Naive thymus-derived CD8-positive, alpha-beta T cell (primary cell): ENCODE measurements around the gene LPCAT2. TPM values are rescaled to one million over a fixed set of nuclear protein-coding genes. Genes with fewer than 3 reads are reported as not detected.

ENCODE experiments used
- ATAC-seq, 2 donors: fragments of 150-1000 bp; cut with Tn5 transposase in 1 of 2; sonication (Bioruptor Pico), chemical (Tn5 transposase) in 1 of 2; 1 replicate in 1 of 2; 2 replicates in 1 of 2; pipeline ENCODE4 v1.10.0; 2021; ENCODE audit warnings: mild to moderate bottlenecking in 2 of 2, moderate library complexity in 2 of 2
- POLR2A ChIA-PET: fragments of 350-600 bp; sonication (Branson Sonifier 250); formaldehyde crosslinking; loops from one replicate; lab custom pipeline; 2021; ENCODE audit warnings: antibody characterized with exemption; lab: Charles Lee
- DNase-seq, 10 donors: peaks; one replicate each; pipeline versions ENCODE4 v3.0.0 to v3.0.0-alpha.2; 2020 to 2022
- H3K27ac Mint-ChIP-seq, 10 donors: one replicate each; pipeline ENCODE4 v1.8.0; 2020 to 2022; ENCODE audit warnings: mild to moderate bottlenecking in 10 of 10, mixed read lengths in 10 of 10, moderate library complexity in 4 of 10, inconsistent platforms in 1 of 10
- H3K27me3 Mint-ChIP-seq, 5 donors: one replicate each; pipeline ENCODE4 v1.8.0; 2021 to 2022; ENCODE audit warnings: mixed read lengths in 5 of 5
- H3K36me3 Mint-ChIP-seq, 3 donors: one replicate each; pipeline ENCODE4 v1.8.0; 2020 to 2022; ENCODE audit warnings: mixed read lengths in 3 of 3, mild to moderate bottlenecking in 2 of 3, inconsistent platforms in 1 of 3
- H3K4me1 Mint-ChIP-seq, 4 donors: one replicate each; pipeline ENCODE4 v1.8.0; 2021 to 2022; ENCODE audit warnings: mixed read lengths in 4 of 4
- H3K4me3 Mint-ChIP-seq, 10 donors: one replicate each; pipeline ENCODE4 v1.8.0; 2020 to 2022; ENCODE audit warnings: mild to moderate bottlenecking in 10 of 10, mixed read lengths in 10 of 10, moderate library complexity in 6 of 10, inconsistent platforms in 1 of 10
- H3K9me3 Mint-ChIP-seq, 9 donors: one replicate each; pipeline ENCODE4 v1.8.0; 2020 to 2022; ENCODE audit warnings: mixed read lengths in 9 of 9, mild to moderate bottlenecking in 3 of 9, inconsistent platforms in 1 of 9, moderate library complexity in 1 of 9
- polyA plus RNA-seq, 3 donors: library from polyadenylated mRNA; unstranded; fragments of 300-500 nt; fragmentation: Illumina TruSeq; gene quantifications; one replicate each; pipeline ENCODE4 v1.2.3, GENCODE V29; 2021
- total RNA-seq, 8 experiments: library from RNA in 2 of 8; stranded (reverse) in 2 of 8; gene quantifications; one replicate each; pipeline ENCODE4 v1.2.3 and lab custom pipeline; 2021 to 2026

The LPCAT2 gene
- total and polyA plus RNA-seq, 5 experiments from 2014 or later = 0.70 TPM; not detected in 4

DNA sequence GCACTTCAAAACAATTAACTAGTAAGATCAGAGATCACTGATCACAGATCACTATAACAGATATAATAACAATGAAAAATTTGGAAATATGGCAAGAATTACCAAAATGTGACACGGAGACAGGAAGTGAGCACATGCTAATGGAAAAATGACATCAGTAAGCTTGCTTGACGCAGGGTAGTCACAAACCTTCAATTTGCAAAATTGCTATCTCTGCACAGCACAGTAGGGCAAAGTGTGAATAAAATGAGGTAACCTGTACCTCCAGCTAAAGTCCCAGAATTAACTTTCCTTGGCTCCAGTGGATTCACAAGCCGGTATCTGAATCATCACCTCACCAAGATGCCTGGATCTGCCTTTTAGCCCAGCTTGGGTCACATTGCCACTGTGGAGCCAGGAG is 34.1 kb upstream of the LPCAT2 start:
- peak overlapping the region in 1 of 10 donors; percentile 21 for H3K27ac Mint-ChIP-seq
- no peak for ATAC-seq
- H3K4me3 Mint-ChIP-seq = no peak overlapping the region
- no peak for DNase-seq
- H3K36me3 Mint-ChIP-seq = no peaks in the 10 kb centered on the region
- POLR2A ChIA-PET = no interaction called here
- H3K27me3 Mint-ChIP-seq = peaks cover 11 to 55% (median 27%) of the 10 kb centered on the region in 5 donors
- H3K9me3 Mint-ChIP-seq = no peaks in the 10 kb centered on the region
- peaks cover 0 to 4% (median 2%) of the 10 kb centered on the region in 4 donors for H3K4me1 Mint-ChIP-seq

DNA sequence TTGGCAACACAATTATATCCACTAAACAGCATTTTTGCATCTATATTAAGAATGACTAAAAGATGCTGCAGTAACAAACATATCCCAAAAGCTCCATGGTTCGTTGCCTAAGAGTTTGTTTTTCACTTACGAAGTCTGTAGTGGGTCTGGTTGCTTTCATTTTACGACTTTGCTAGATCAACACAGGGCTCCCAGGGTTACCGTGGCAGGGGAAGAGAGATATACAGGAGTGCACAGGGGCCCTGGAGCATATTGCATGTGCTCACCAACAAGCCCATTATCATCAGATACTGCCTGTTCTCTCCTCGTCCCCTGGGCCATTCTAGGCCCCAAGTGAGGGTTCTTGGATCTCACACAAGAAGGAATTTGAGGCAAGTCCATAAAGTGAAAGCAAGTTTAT is 33.0 kb upstream of the LPCAT2 start:
- Mint-ChIP-seq H3K36me3 (no peaks in the 10 kb centered on the region), H3K4me1 (peaks cover 0 to 4% (median 3%) of the 10 kb centered on the region in 4 donors), H3K9me3 (no peaks in the 10 kb centered on the region), H3K27me3 (peaks cover 13 to 66% (median 34%) of the 10 kb centered on the region in 5 donors), H3K27ac (no peak overlapping the region), H3K4me3 (no peak overlapping the region)
- no peak for DNase-seq
- POLR2A ChIA-PET = no interaction called here
- no peak for ATAC-seq

- Mint-ChIP-seq H3K4me1 (peaks cover 0 to 4% (median 3%) of the 10 kb centered on the region in 4 donors), H3K27ac (no peak overlapping the region), H3K27me3 (peaks cover 15 to 69% (median 34%) of the 10 kb centered on the region in 5 donors), H3K36me3 (no peaks in the 10 kb centered on the region), H3K9me3 (no peaks in the 10 kb centered on the region), H3K4me3 (no peak overlapping the region)
- POLR2A ChIA-PET = no interaction called here
- no peak for DNase-seq
- no peak for ATAC-seq
These were observed 32.0 kb upstream of the LPCAT2 start for GRCh38 chr16:55476625-55477533.

DNA sequence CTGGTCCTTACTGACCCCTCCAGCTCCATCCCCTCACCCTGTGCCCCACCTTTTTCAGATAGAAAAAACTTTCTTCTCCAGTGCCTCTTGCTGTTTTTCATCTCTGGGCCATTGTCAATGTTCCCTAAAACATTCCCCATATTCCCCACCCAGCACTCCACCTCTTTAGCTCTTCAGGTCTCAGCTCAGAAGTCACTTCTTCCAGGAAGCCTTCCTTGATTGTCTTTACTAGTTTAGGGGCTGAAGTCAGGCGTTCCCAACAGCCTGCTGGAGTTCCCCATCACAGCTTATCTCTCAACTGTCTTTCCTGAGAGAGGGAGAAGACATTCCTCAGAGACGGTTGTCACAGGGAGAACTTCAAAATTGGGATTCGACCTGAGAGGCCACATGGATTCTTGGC is 31.1 kb upstream of the LPCAT2 start:
- no peaks in the 10 kb centered on the region for H3K36me3 Mint-ChIP-seq
- no peak overlapping the region for H3K27ac Mint-ChIP-seq
- peaks cover 17 to 69% (median 34%) of the 10 kb centered on the region in 5 donors for H3K27me3 Mint-ChIP-seq
- no peaks in the 10 kb centered on the region for H3K9me3 Mint-ChIP-seq
- ATAC-seq (no peak), DNase-seq (no peak)
- H3K4me3 Mint-ChIP-seq = no peak overlapping the region
- POLR2A ChIA-PET = no interaction called here
- H3K4me1 Mint-ChIP-seq = peaks cover 0 to 4% (median 3%) of the 10 kb centered on the region in 4 donors

GRCh38 chr16:55478827-55479429 is 29.9 kb upstream of the LPCAT2 start, which contains the start of gene MMP2:
Gene MMP2, plus strand, starts transcription at chr16:55479198. Its CDS starts 282 bp downstream, at chr16:55479480.
- Mint-ChIP-seq H3K4me3 (no peak within 1 kb of the TSS), H3K9me3 (no peaks in the 10 kb centered on the region), H3K36me3 (no peaks in the 10 kb centered on the region), H3K27ac (no peak within 1 kb of the TSS), H3K27me3 (peaks cover 19 to 67% (median 40%) of the 10 kb centered on the region in 5 donors), H3K4me1 (peaks cover 0 to 4% (median 3%) of the 10 kb centered on the region in 4 donors)
- ATAC-seq (no peak), DNase-seq (no peak)
- POLR2A ChIA-PET = no interaction called here

DNA sequence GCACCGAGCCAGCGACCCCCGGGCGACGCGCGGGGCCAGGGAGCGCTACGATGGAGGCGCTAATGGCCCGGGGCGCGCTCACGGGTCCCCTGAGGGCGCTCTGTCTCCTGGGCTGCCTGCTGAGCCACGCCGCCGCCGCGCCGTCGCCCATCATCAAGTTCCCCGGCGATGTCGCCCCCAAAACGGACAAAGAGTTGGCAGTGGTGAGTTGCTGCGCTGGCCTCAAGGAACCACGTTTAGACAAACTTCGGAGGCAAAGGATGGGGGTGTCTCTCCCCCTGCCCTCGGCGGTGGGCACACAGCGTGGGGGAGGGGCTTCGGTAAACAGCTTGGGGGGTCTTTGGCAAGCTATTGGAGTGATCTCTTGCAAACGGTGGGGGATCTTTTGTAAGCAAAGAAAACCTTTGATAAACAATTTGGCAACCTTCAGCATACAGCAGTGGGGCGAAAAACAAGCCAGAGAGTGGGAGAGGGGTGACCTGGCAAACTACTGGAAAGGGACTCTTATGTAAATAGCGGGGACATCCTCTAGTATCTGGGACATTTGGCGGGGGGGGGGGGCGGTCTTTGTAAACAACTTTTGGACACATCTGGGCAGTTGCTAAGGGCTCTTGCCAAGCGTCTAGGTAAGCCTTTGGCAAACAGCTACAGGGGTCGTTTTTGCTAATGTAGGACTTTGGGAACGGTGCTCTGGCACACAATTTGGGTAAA is 29.3 kb upstream of the LPCAT2 start:
- Mint-ChIP-seq H3K27ac (no peak overlapping the region), H3K9me3 (peaks cover 0 to 7% (median 0%) of the 10 kb centered on the region in 9 donors), H3K4me3 (no peak overlapping the region), H3K27me3 (peaks cover 19 to 61% (median 40%) of the 10 kb centered on the region in 5 donors), H3K36me3 (no peaks in the 10 kb centered on the region), H3K4me1 (peaks cover 0 to 4% (median 3%) of the 10 kb centered on the region in 4 donors)
- no peak for DNase-seq
- POLR2A ChIA-PET = no interaction called here
- no peak for ATAC-seq

GRCh38 chr16:55480228-55480655 is 28.6 kb upstream of the LPCAT2 start:
- Mint-ChIP-seq H3K4me1 (peaks cover 0 to 4% (median 3%) of the 10 kb centered on the region in 4 donors), H3K27ac (no peak overlapping the region), H3K36me3 (no peaks in the 10 kb centered on the region), H3K27me3 (peaks cover 19 to 59% (median 40%) of the 10 kb centered on the region in 5 donors), H3K9me3 (peaks cover 0 to 13% (median 0%) of the 10 kb centered on the region in 9 donors), H3K4me3 (no peak overlapping the region)
- POLR2A ChIA-PET = no interaction called here
- ATAC-seq (no peak), DNase-seq (no peak)

DNA sequence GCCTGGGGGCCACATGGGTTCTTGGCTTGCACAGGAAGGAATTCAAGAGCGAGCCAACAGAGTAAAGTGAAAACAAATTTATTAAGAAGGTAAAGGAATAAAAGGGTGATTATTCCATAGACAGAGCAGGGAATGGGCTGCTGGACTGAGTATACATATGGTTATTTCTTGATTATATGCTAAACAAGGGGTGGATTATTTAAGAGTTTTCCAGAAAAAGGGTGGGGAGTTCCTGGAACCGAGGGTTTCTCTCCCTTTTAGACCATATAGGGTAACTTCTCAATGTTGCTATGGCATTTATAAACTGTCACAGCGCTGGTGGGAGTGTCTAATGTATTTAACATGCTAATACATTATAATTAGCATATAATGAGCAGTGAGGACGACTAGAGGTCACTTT is 27.8 kb upstream of the LPCAT2 start:
- peaks cover 0 to 14% (median 0%) of the 10 kb centered on the region in 9 donors for H3K9me3 Mint-ChIP-seq
- H3K36me3 Mint-ChIP-seq = no peaks in the 10 kb centered on the region
- DNase-seq (no peak), ATAC-seq (no peak)
- no peak overlapping the region for H3K4me3 Mint-ChIP-seq
- peaks cover 0 to 4% (median 3%) of the 10 kb centered on the region in 4 donors for H3K4me1 Mint-ChIP-seq
- H3K27me3 Mint-ChIP-seq = peaks cover 19 to 51% (median 39%) of the 10 kb centered on the region in 5 donors
- POLR2A ChIA-PET = no interaction called here
- no peak overlapping the region for H3K27ac Mint-ChIP-seq

DNA sequence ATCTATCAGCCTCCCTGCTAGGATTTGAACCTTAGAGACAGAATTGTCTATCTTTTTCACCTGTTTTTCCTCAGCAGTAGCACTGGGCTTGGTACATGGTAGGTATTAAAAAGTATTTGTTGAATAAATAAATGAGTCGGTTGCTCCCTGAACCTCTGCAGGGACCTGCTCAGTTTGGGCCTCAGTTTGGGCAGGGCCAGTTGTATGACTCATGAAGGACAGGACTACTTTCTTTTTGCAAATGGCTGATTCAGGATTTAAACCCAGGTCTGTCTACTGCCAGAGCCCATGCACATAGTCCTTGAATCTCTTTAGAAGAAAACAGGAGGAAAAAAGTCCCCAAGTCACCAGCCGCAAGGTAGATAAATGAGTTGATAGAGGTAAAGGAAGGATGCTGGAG is 26.8 kb upstream of the LPCAT2 start:
- Mint-ChIP-seq H3K4me3 (no peak overlapping the region), H3K27me3 (peaks cover 19 to 41% (median 35%) of the 10 kb centered on the region in 5 donors), H3K27ac (no peak overlapping the region), H3K9me3 (peaks cover 0 to 14% (median 0%) of the 10 kb centered on the region in 9 donors), H3K4me1 (peaks cover 0 to 4% (median 3%) of the 10 kb centered on the region in 4 donors), H3K36me3 (no peaks in the 10 kb centered on the region)
- POLR2A ChIA-PET = no interaction called here
- no peak for ATAC-seq
- no peak for DNase-seq

DNA sequence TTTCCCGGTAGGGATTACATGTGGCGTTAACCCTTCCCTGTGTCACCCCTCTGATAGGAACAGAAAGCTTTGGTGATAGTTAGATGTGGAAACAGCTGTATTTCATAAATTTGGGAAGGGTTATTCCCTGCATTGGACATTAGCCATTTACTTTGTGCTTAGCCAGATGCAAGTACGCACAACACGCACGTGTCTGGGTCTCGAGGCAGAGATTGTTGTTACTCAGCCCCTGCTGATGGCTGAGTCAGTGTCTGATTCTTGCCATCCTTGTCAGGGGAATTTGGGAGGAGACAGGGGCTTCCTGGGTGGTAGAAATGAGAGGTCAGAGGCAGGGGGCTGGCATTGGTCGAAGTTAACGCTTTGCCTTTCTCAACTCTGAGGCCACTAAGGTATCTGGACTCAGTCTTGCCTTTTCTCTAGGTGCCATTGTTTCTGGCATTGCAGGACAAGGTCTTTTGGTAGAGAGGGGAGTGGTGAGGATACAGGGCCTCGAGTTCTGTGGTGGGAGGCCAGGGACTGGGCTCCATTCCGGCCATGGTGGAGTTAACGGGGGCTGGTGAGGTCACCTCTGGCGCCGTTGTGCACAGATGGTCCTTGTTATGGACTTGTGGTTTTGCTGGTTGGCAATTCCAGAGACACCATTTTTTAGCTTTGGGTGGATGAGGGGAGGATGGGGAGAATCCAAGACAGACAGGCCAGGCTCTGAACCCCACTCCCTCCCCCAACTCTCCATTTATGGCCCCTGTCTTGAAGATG is 21.6 kb upstream of the LPCAT2 start:
- peaks cover 2 to 29% (median 8%) of the 10 kb centered on the region in 5 donors for H3K27me3 Mint-ChIP-seq
- POLR2A ChIA-PET = no interaction called here
- ATAC-seq = no peak

GRCh38 chr16:55488306-55488705 is 20.6 kb upstream of the LPCAT2 start:
- no peak overlapping the region for H3K4me3 Mint-ChIP-seq
- H3K4me1 Mint-ChIP-seq = no peaks in the 10 kb centered on the region
- DNase-seq (peak in 1 of 10 donors; percentile 22), ATAC-seq (no peak)
- H3K27ac Mint-ChIP-seq = no peak overlapping the region
- POLR2A ChIA-PET = no interaction called here
- no peaks in the 10 kb centered on the region for H3K36me3 Mint-ChIP-seq
- peaks cover under 1 to 29% (median 8%) of the 10 kb centered on the region in 5 donors for H3K27me3 Mint-ChIP-seq
- peaks cover 0 to 14% (median 0%) of the 10 kb centered on the region in 9 donors for H3K9me3 Mint-ChIP-seq

More for the DNA sequence above, 21.6 kb upstream of the LPCAT2 start:
- no peaks in the 10 kb centered on the region for H3K4me1 Mint-ChIP-seq
- no peak overlapping the region for H3K4me3 Mint-ChIP-seq
- H3K9me3 Mint-ChIP-seq = peaks cover 0 to 14% (median 0%) of the 10 kb centered on the region in 9 donors
- peak in 1 of 10 donors; percentile 22 for DNase-seq
- no peak overlapping the region for H3K27ac Mint-ChIP-seq
- H3K36me3 Mint-ChIP-seq = no peaks in the 10 kb centered on the region
